PC-3 (cell line): ENCODE data around the gene PGAP2.

Experiments used
- CTCF ChIP-seq: fragments of 300-600 bp; sonication (generic); conservative IDR thresholded peaks from 2 replicates; pipeline ENCODE4 v1.5.1; 2017; ENCODE audit warnings: antibody characterized with exemption, low read depth, mild to moderate bottlenecking, low read length
- EZH2 ChIP-seq: fragments of 300-600 bp; sonication (generic); IDR thresholded peaks from one replicate; pipeline ENCODE4 v1.6.1; 2017; ENCODE audit warnings: antibody characterized with exemption, mild to moderate bottlenecking, low read length; ENCODE audit not compliant: unreplicated experiment
- EZH2phosphoT487 ChIP-seq: fragments of 300-600 bp; sonication (generic); IDR thresholded peaks from 2 replicates; pipeline ENCODE4 v1.6.1; 2018; ENCODE audit warnings: mild to moderate bottlenecking, antibody characterized with exemption, low read length, borderline replicate concordance

DNA sequence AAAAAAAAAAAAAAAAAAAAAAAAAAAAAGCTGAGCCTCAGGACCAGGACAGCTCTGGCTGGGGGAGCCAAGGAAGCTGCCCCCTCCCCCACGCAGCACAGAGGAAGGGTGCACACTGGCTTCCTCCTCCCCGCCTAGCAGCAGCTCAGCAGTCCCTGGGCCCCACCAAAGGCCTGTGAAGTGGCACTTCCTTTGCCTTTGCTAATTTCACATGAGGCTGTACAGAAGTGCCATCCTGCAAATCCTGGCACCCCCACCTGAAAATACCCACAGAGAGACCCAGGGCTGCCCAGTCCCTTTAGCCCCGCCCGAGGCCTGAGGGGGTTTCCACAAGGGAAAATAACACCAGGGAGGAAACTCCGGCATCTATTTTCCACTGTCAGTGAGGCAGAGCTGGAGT lies 28.5 kb downstream of the PGAP2 start:
- TF ChIP-seq CTCF (no peak), EZH2 (no peak), EZH2phosphoT487 (no peak)
